Caco-2 (cell line): ENCODE results near the gene HDAC9. TPM values are rescaled to one million over a fixed set of nuclear protein-coding genes. Genes with fewer than 3 reads are reported as not detected.

Experiments
- BruUV-seq: library from RNA; stranded (reverse); fragments of 400-500 nt; replicated peaks from 2 replicates; lab custom pipeline; 2021; lab: Mats Ljungman, UMichigan
- CTCF ChIA-PET: fragments of 300-600 bp; sonication (Branson Sonifier 250); formaldehyde crosslinking; loops from one replicate; lab custom pipeline; 2022; ENCODE audit warnings: antibody characterized with exemption; lab: Charles Lee
- POLR2A ChIA-PET: fragments of 300-600 bp; sonication (Branson Sonifier 250); formaldehyde crosslinking; loops from one replicate; lab custom pipeline; 2022; ENCODE audit warnings: antibody characterized with exemption; lab: Charles Lee
- DNase-seq, 2 experiments: peaks; one replicate each; pipeline versions ENCODE4 v3.0.0 to v3.0.0-alpha.2; 2020 to 2022
- H3K27me3 ChIP-seq: replicated peaks from 2 replicates; pipeline ENCODE4 v1.6.0; 2011; ENCODE audit warnings: low read length; ENCODE audit not compliant: control insufficient read depth, insufficient read depth
- H3K36me3 ChIP-seq: 2 replicates; pipeline ENCODE4 v1.5.1; 2011; ENCODE audit warnings: low read length; ENCODE audit not compliant: control insufficient read depth, insufficient read depth
- H3K4me1 ChIP-seq: fragments of 250-450 bp; sonication (Bioruptor Pico); 2 replicates; pipeline ENCODE4 v1.5.1; 2020; ENCODE audit warnings: mild to moderate bottlenecking
- H3K4me3 ChIP-seq: 2 replicates; pipeline ENCODE4 v1.5.1; 2011; ENCODE audit warnings: low read depth, mild to moderate bottlenecking, control low read depth, low read length
- H3K9me3 ChIP-seq: fragments of 250-450 bp; sonication (Bioruptor Pico); 2 replicates; pipeline ENCODE4 v1.5.1; 2020; ENCODE audit warnings: mild to moderate bottlenecking, moderate library complexity
- H3K27ac Mint-ChIP-seq: one replicate; pipeline ENCODE4 v1.8.0; 2022; ENCODE audit warnings: mixed read lengths; ENCODE audit not compliant: unreplicated experiment
- H3K27me3 Mint-ChIP-seq: one replicate; pipeline ENCODE4 v1.8.0; 2022; ENCODE audit warnings: mixed read lengths; ENCODE audit not compliant: insufficient read depth, unreplicated experiment
- H3K36me3 Mint-ChIP-seq: one replicate; pipeline ENCODE4 v1.8.0; 2022; ENCODE audit warnings: mild to moderate bottlenecking, mixed read lengths; ENCODE audit not compliant: insufficient read depth, unreplicated experiment
- H3K4me1 Mint-ChIP-seq: one replicate; pipeline ENCODE4 v1.8.0; 2022; ENCODE audit warnings: low read depth, mixed read lengths; ENCODE audit not compliant: unreplicated experiment
- H3K4me3 Mint-ChIP-seq: one replicate; pipeline ENCODE4 v1.8.0; 2022; ENCODE audit warnings: mild to moderate bottlenecking, moderate library complexity, mixed read lengths; ENCODE audit not compliant: unreplicated experiment
- H3K9me3 Mint-ChIP-seq: one replicate; pipeline ENCODE4 v1.8.0; 2022; ENCODE audit warnings: mixed read lengths; ENCODE audit not compliant: unreplicated experiment
- intact Hi-C: fragments of 100-400 bp; cut with micrococcal nuclease; formaldehyde crosslinking; loops from one replicate; pipeline ENCODE4 v1.10.0; 2022; ENCODE audit not compliant: unreplicated experiment
- total RNA-seq: library from RNA; stranded (reverse); gene quantifications from 2 replicates; pipeline ENCODE4 v1.2.3, GENCODE V29; 2022
- TF ChIP-seq, protein P1 (sequence below), 2 experiments: fragments of 200-600 bp in 1 of 2; IDR thresholded peaks; 1 replicate in 1 of 2; 2 replicates in 1 of 2; pipeline versions ENCODE4 v1.5.1 to v1.8.0; 2011 to 2022; ENCODE audit warnings: antibody characterized with exemption in 1 of 2, control low read depth in 1 of 2, inconsistent platforms in 1 of 2, low read depth in 1 of 2, low read length in 1 of 2, mild to moderate bottlenecking in 1 of 2, moderate library complexity in 1 of 2; ENCODE audit not compliant: insufficient read depth in 1 of 2, severe bottlenecking in 1 of 2, unreplicated experiment in 1 of 2

Gene HDAC9
- total RNA-seq, 1 experiment from 2014 or later: 0.27 TPM

DNA sequence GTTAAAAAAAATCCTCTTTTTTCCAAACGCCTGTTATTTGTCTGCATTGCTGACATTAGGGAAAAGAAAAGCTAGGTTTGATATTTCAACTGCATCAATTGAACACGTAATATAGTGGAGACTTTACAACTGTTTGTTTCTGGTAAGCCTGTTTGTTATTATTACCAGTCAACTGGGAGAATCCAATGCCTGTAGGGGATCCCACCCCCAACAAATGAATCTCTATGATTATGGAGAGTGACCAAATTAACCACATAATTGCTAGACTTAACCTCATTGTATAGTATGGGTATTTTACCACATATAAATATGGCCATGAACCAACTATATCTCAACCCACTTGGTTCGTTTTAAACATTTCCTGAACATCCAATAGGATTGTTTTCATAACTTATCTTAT lies 405.8 kb downstream of the HDAC9 start:
- Histone ChIP-seq H3K36me3 (no peaks in the 10 kb centered on the region), H3K4me3 (no peak overlapping the region), H3K27me3 (no peaks in the 10 kb centered on the region), H3K9me3 (no peaks in the 10 kb centered on the region), H3K4me1 (no peaks in the 10 kb centered on the region)
- Mint-ChIP-seq H3K4me3 (no peak overlapping the region), H3K4me1 (no peaks in the 10 kb centered on the region), H3K36me3 (no peaks in the 10 kb centered on the region), H3K27me3 (no peaks in the 10 kb centered on the region), H3K27ac (no peak overlapping the region), H3K9me3 (no peaks in the 10 kb centered on the region)
- no TSS peak for BruUV-seq
- no peak for DNase-seq
- ChIA-PET POLR2A (no interaction called here), CTCF (no interaction called here)
- intact Hi-C loops: no loop called here
- TF ChIP-seq, protein P1, sequence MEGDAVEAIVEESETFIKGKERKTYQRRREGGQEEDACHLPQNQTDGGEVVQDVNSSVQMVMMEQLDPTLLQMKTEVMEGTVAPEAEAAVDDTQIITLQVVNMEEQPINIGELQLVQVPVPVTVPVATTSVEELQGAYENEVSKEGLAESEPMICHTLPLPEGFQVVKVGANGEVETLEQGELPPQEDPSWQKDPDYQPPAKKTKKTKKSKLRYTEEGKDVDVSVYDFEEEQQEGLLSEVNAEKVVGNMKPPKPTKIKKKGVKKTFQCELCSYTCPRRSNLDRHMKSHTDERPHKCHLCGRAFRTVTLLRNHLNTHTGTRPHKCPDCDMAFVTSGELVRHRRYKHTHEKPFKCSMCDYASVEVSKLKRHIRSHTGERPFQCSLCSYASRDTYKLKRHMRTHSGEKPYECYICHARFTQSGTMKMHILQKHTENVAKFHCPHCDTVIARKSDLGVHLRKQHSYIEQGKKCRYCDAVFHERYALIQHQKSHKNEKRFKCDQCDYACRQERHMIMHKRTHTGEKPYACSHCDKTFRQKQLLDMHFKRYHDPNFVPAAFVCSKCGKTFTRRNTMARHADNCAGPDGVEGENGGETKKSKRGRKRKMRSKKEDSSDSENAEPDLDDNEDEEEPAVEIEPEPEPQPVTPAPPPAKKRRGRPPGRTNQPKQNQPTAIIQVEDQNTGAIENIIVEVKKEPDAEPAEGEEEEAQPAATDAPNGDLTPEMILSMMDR (IDR thresholded peaks at IDR 0.05; ENCODE audit: insufficient read depth in 1 of 2, low read depth in 1 of 2, low read length in 1 of 2, severe bottlenecking in 1 of 2, unreplicated experiment in 1 of 2): no peak

DNA sequence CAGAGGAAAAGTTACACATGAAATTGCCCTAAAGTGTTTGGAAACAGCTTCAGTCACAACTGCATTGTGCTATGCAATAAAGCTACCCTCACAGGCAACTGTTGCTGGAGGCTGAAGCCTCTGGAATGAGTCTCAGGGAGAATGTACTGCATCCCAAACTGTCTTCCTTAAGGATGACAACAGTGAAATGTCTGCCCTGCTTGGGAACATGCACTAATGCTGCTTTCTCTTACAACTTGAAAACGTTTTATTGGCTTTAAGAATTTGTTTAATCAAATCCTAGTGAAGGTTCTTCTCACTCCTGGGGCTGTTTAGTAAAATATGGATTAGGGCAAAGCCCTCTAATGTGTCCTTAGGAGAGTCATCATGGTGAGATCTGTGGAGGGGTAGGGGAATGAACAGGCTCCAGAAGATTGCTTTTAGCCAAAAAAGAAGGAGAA lies 406.5 kb downstream of the HDAC9 start:
- no TSS peak for BruUV-seq
- TF ChIP-seq, protein P1 (IDR thresholded peaks at IDR 0.05; ENCODE audit: insufficient read depth in 1 of 2, low read depth in 1 of 2, low read length in 1 of 2, severe bottlenecking in 1 of 2, unreplicated experiment in 1 of 2): no peak
- no peaks in the 10 kb centered on the region for H3K4me1 ChIP-seq
- intact Hi-C loops: no loop called here
- CTCF ChIA-PET: no interaction called here
- H3K27me3 Mint-ChIP-seq: no peaks in the 10 kb centered on the region
- no peak for DNase-seq
- no peaks in the 10 kb centered on the region for H3K4me1 Mint-ChIP-seq
- H3K9me3 ChIP-seq: no peaks in the 10 kb centered on the region
- no peaks in the 10 kb centered on the region for H3K9me3 Mint-ChIP-seq
- H3K36me3 Mint-ChIP-seq: no peaks in the 10 kb centered on the region
- H3K27ac Mint-ChIP-seq: no peak overlapping the region
- H3K36me3 ChIP-seq: no peaks in the 10 kb centered on the region
- no peak overlapping the region for H3K4me3 Mint-ChIP-seq
- no peak overlapping the region for H3K4me3 ChIP-seq
- POLR2A ChIA-PET: no interaction called here
- H3K27me3 ChIP-seq: no peaks in the 10 kb centered on the region

DNA sequence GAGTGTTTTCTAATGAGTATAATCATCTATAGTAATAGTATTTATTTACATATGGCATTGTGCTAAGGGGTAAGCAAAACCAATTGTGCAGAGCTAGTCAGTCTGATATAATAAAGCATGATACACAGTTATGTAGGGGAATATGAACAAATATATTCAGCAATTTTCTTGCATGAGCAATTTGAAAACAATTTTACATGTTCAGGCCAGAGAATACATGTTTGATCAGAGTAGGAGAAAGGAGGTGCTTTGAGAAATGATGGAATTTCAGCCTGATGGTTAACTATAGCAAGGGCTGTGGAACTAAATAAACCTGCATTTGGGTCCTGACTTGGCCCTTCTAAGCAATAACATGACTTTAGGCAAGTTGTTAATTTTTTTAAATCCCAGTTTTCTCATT lies 407.3 kb downstream of the HDAC9 start:
- no peaks in the 10 kb centered on the region for H3K27me3 Mint-ChIP-seq
- no peaks in the 10 kb centered on the region for H3K9me3 Mint-ChIP-seq
- intact Hi-C loops: no loop called here
- CTCF ChIA-PET: no interaction called here
- Histone ChIP-seq H3K9me3 (no peaks in the 10 kb centered on the region), H3K36me3 (no peaks in the 10 kb centered on the region), H3K27me3 (no peaks in the 10 kb centered on the region), H3K4me1 (no peaks in the 10 kb centered on the region), H3K4me3 (no peak overlapping the region)
- BruUV-seq: no TSS peak
- TF ChIP-seq, protein P1 (IDR thresholded peaks at IDR 0.05; ENCODE audit: insufficient read depth in 1 of 2, low read depth in 1 of 2, low read length in 1 of 2, severe bottlenecking in 1 of 2, unreplicated experiment in 1 of 2): no peak
- POLR2A ChIA-PET: no interaction called here
- no peak for DNase-seq
- no peak overlapping the region for H3K4me3 Mint-ChIP-seq
- no peaks in the 10 kb centered on the region for H3K4me1 Mint-ChIP-seq
- H3K27ac Mint-ChIP-seq: no peak overlapping the region
- no peaks in the 10 kb centered on the region for H3K36me3 Mint-ChIP-seq
